Left colon (tissue), 2 donors: ENCODE results near the gene TMEM184A. TPM values are rescaled to one million over a fixed set of nuclear protein-coding genes. Genes with fewer than 3 reads are reported as not detected.

ENCODE experiments used
- ATAC-seq: fragments of 200-7000 bp; cut with Tn5 transposase; one replicate; pipeline ENCODE4 v1.9.1; 2020; ENCODE audit warnings: mild to moderate bottlenecking, moderate library complexity
- DNase-seq, 2 donors: peaks; one replicate each; pipeline ENCODE4 v3.0.0-alpha.2; 2020
- intact Hi-C, 2 donors: fragments of 100-400 bp; cut with DNase I in 1 of 2; cut with micrococcal nuclease in 1 of 2; formaldehyde crosslinking; loops; one replicate each; pipeline versions ENCODE4 v1.11.2 to v1.14.0; 2022; cut with DNase I, micrococcal nuclease
- long read RNA-seq: library from polyadenylated mRNA; unstranded; transcript quantifications from one replicate; pipeline ENCODE4 v2.0.0, GENCODE V29; 2021
- total RNA-seq, 2 donors: library from RNA; stranded (reverse); fragmentation: NEBNext Ultra II Directional; extraction: Animal tissue kit (Norgen Biotek cat#: 25700); gene quantifications; one replicate each; pipeline ENCODE4 v1.2.1, GENCODE V29; 2021
- donor health status: DM: no; HTN: no; CAD: no.
- donor health status: DM: yes; HTN: yes; CAD: no.

Gene TMEM184A
- 10 to 100 TPM; 57.6 to 58.3 TPM for total RNA-seq
- long read RNA-seq, full-length matches to known transcripts = 2 of 79 reads
- long read RNA-seq, partial matches to known transcripts = 49 of 79 reads
- long read RNA-seq, other reads (novel, unspliced or antisense) = 28 of 79 reads

GRCh38 chr7:1555813-1556543 is at the start of gene TMEM184A:
TMEM184A (minus strand) TSS chr7:1556205; CDS start chr7:1555484, 721 bp downstream.
- peak; percentile 90 to 96 for DNase-seq
- intact Hi-C loops = no loop called here
- ATAC-seq = peak; percentile 79

- DNase-seq (no peak), ATAC-seq (no peak)
- intact Hi-C loops = no loop called here
These were observed 48.4 kb upstream of the TMEM184A start for GRCh38 chr7:1604383-1604782.

- intact Hi-C loops = no loop called here
These were observed 47.6 kb upstream of the TMEM184A start for GRCh38 chr7:1603346-1604225.

GRCh38 chr7:1602386-1602785 is 46.4 kb upstream of the TMEM184A start:
- intact Hi-C loops = no loop called here
- no peak for ATAC-seq
- no peak for DNase-seq

More at GRCh38 chr7:1603346-1604225, 47.6 kb upstream of the TMEM184A start:
- ATAC-seq (no peak), DNase-seq (no peak)

GRCh38 chr7:1601956-1602355 is 46.0 kb upstream of the TMEM184A start:
- ATAC-seq = no peak
- DNase-seq = no peak
- intact Hi-C loops = no loop called here

GRCh38 chr7:1599640-1600395 is 43.8 kb upstream of the TMEM184A start:
- ATAC-seq = no peak

GRCh38 chr7:1598961-1599639 is 43.1 kb upstream of the TMEM184A start:
- intact Hi-C loops = no loop called here
- no peak for ATAC-seq
- no peak for DNase-seq

More at GRCh38 chr7:1599640-1600395, 43.8 kb upstream of the TMEM184A start:
- no peak for DNase-seq
- intact Hi-C loops = no loop called here

- ATAC-seq = no peak
- DNase-seq = no peak
- intact Hi-C loops = no loop called here
These were observed 42.3 kb upstream of the TMEM184A start for GRCh38 chr7:1598286-1598685.

- intact Hi-C loops = no loop called here
- DNase-seq (no peak), ATAC-seq (no peak)
These were observed 41.8 kb upstream of the TMEM184A start for GRCh38 chr7:1597791-1598190.

- ATAC-seq (no peak), DNase-seq (no peak)
- intact Hi-C loops = no loop called here
These were observed 41.2 kb upstream of the TMEM184A start for GRCh38 chr7:1597066-1597760.

GRCh38 chr7:1596181-1597043 is 40.4 kb upstream of the TMEM184A start:
- ATAC-seq = no peak
- intact Hi-C loops = no loop called here
- no peak for DNase-seq

GRCh38 chr7:1595636-1596035 is 39.6 kb upstream of the TMEM184A start:
- ATAC-seq (no peak), DNase-seq (no peak)
- intact Hi-C loops = no loop called here

GRCh38 chr7:1595027-1595426 is 39.0 kb upstream of the TMEM184A start:
- no peak for ATAC-seq
- no peak for DNase-seq
- intact Hi-C loops = no loop called here

- ATAC-seq (no peak), DNase-seq (no peak)
- intact Hi-C loops = no loop called here
These were observed 38.0 kb upstream of the TMEM184A start for GRCh38 chr7:1593904-1594421.

GRCh38 chr7:1593091-1593866 is 37.3 kb upstream of the TMEM184A start:
- DNase-seq (no peak), ATAC-seq (peak; percentile 28)
- intact Hi-C loops = no loop called here

- ATAC-seq (no peak), DNase-seq (no peak)
- intact Hi-C loops = no loop called here
These were observed 36.4 kb upstream of the TMEM184A start for GRCh38 chr7:1592299-1592871.
